ENCODE data around the gene GPR85. TPM values are rescaled to one million over a fixed set of nuclear protein-coding genes. Genes with fewer than 3 reads are reported as not detected.
A peak's percentile ranks its signal among the peaks of the same experiment; 100 is the strongest.

GPR85 gene
- polyA plus RNA-seq, 3 donors = 0.12 TPM; not detected in 2

DNA sequence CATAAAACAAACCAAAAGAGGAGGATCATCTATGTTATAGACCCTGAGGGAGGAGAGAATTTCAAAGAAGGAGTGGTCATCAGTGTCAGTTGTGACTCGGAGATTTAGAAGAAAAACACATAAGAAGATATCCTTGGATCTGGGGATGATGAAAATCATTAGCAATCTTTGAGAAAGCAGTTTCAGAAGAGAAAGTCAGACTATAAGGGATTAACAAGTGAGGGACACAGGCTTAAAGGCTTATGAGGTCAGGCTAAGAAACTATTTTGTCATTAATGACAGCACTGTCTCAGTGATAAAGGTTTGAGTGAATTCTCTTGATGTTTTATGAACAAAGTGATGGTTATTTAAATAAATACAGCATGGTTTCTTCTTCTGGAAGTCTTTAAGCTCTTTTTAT, 6.1 kb upstream of the GPR85 start:
- Histone ChIP-seq H2AFZ (ENCODE audit: insufficient read depth, low read depth, low read length, poor library complexity, severe bottlenecking) (no peak overlapping the region), H3K27ac (ENCODE audit: low read depth in 1 of 2, low read length in 2 of 2) (no peak overlapping the region), H3K4me1 (ENCODE audit: control insufficient read depth in 1 of 2, insufficient read depth in 2 of 2, low read length in 2 of 2) (no peaks in the 10 kb centered on the region), H3K27me3 (ENCODE audit: control insufficient read depth in 2 of 2, insufficient read depth in 2 of 2, low read length in 2 of 2) (peaks cover 2 to 10% of the 10 kb centered on the region in 2 donors), H3K36me3 (replicated peaks in 1 of 2; ENCODE audit: control insufficient read depth in 1 of 2, insufficient read depth in 2 of 2, low read length in 2 of 2) (no peaks in the 10 kb centered on the region), H4K20me1 (ENCODE audit: insufficient read depth, low read length) (no peaks in the 10 kb centered on the region), H3K79me2 (ENCODE audit: insufficient read depth, low read length) (no peaks in the 10 kb centered on the region), H3K4me2 (replicated peaks; ENCODE audit: extremely low read depth, low read length, poor library complexity, severe bottlenecking) (no peak overlapping the region), H3K4me3 (replicated peaks in 1 of 3; ENCODE audit: low read depth in 2 of 3, low read length in 3 of 3) (no peak overlapping the region), H3K9me3 (replicated peaks in 1 of 2; ENCODE audit: control insufficient read depth in 1 of 2, insufficient read depth in 1 of 2, low read length in 2 of 2) (no peaks in the 10 kb centered on the region), H3K9ac (ENCODE audit: insufficient read depth, low read length, poor library complexity, severe bottlenecking) (no peak overlapping the region)
- no peak overlapping the region for H3K4me3 Mint-ChIP-seq
- peaks cover 0 to 4% (median 0%) of the 10 kb centered on the region in 7 donors for H3K9me3 Mint-ChIP-seq
- intact Hi-C loops (cut with micrococcal nuclease) = no loop called here
- H3K27me3 Mint-ChIP-seq (ENCODE audit: low read depth in 3 of 3) = peaks cover 6 to 11% (median 11%) of the 10 kb centered on the region in 3 donors
- no peak for DNase-seq
- H3K27ac Mint-ChIP-seq = no peak overlapping the region
- H3K36me3 Mint-ChIP-seq = no peaks in the 10 kb centered on the region
- peaks cover 2% of the 10 kb centered on the region for H3K4me1 Mint-ChIP-seq
- TF ChIP-seq, protein P1, sequence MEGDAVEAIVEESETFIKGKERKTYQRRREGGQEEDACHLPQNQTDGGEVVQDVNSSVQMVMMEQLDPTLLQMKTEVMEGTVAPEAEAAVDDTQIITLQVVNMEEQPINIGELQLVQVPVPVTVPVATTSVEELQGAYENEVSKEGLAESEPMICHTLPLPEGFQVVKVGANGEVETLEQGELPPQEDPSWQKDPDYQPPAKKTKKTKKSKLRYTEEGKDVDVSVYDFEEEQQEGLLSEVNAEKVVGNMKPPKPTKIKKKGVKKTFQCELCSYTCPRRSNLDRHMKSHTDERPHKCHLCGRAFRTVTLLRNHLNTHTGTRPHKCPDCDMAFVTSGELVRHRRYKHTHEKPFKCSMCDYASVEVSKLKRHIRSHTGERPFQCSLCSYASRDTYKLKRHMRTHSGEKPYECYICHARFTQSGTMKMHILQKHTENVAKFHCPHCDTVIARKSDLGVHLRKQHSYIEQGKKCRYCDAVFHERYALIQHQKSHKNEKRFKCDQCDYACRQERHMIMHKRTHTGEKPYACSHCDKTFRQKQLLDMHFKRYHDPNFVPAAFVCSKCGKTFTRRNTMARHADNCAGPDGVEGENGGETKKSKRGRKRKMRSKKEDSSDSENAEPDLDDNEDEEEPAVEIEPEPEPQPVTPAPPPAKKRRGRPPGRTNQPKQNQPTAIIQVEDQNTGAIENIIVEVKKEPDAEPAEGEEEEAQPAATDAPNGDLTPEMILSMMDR (IDR thresholded peaks at IDR 0.05) = no peak
- 100% methylated on average over 1 of the region's 1 CpG for WGBS (ENCODE audit: insufficient coverage)

DNA sequence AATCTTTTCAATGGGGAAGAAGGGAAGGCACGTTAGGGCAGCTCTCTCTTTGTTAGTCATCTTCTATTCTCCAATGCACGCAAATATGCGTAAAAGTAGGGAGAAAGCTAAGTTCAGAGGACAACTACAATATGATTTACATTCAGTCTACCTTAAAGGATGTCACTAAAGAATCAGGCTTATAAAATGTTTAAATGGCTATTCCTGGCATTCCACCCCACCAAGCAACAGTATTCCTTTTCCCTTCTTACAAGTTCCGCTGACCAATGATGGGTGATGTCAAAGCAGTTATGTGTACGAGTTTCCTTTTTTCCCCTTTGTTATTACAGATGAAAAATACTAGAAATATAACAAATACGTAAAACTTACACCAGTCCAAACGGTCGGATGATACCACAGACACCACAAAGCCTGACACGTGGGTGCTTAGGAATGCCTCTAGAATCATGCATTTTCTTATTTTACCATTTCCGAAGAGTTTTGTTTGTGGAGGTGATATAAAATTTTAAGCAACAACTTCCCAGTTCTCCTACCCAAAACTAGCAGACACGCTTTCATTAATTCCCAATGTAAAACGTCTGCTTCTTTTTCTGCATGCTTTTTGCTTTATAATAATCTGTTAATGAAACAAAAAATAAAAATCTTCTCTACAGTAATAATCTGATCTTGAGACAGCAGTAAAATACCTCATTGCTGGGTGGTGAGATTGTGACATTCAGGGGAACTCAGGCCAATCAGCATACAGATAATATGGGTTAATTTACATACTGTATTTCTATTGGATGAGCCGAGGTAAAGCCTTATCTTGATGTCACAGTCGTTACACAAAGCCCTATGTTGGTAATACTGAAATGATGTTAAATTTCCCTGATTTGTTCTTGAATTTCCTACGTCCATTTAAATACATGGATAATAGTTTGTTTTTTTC, 708 bp upstream of the GPR85 start:
- H3K27ac Mint-ChIP-seq = peak overlapping the region in 3 of 7 donors; percentile 40 to 63 (median 42)
- H3K27me3 ChIP-seq (ENCODE audit: control insufficient read depth in 2 of 2, insufficient read depth in 2 of 2, low read length in 2 of 2) = peaks cover 21 to 46% of the 10 kb centered on the region in 2 donors
- TF ChIP-seq, protein P1 (IDR thresholded peaks at IDR 0.05) = no peak
- peaks cover 8 to 10% of the 10 kb centered on the region in 2 donors for H3K4me1 ChIP-seq (ENCODE audit: control insufficient read depth in 1 of 2, insufficient read depth in 2 of 2, low read length in 2 of 2)
- no peaks in the 10 kb centered on the region for H4K20me1 ChIP-seq (ENCODE audit: insufficient read depth, low read length)
- DNase-seq = peak; percentile 22 to 42 (median 35)
- H3K27me3 Mint-ChIP-seq (ENCODE audit: low read depth in 3 of 3) = peaks cover 21 to 42% (median 41%) of the 10 kb centered on the region in 3 donors
- no peak overlapping the region for H3K27ac ChIP-seq (ENCODE audit: low read depth in 1 of 2, low read length in 2 of 2)
- H3K9me3 ChIP-seq (replicated peaks in 1 of 2; ENCODE audit: control insufficient read depth in 1 of 2, insufficient read depth in 1 of 2, low read length in 2 of 2) = no peaks in the 10 kb centered on the region
- peak overlapping the region; percentile 73 for H3K4me2 ChIP-seq (replicated peaks; ENCODE audit: extremely low read depth, low read length, poor library complexity, severe bottlenecking)
- peak overlapping the region in 2 of 3 experiments; percentile 22 to 72 for H3K4me3 ChIP-seq (replicated peaks in 1 of 3; ENCODE audit: low read depth in 2 of 3, low read length in 3 of 3)
- H3K4me3 Mint-ChIP-seq = peak overlapping the region; percentile 45 to 78
- H3K79me2 ChIP-seq (ENCODE audit: insufficient read depth, low read length) = no peaks in the 10 kb centered on the region
- no peaks in the 10 kb centered on the region for H3K36me3 Mint-ChIP-seq
- peak overlapping the region; percentile 71 for H2AFZ ChIP-seq (ENCODE audit: insufficient read depth, low read depth, low read length, poor library complexity, severe bottlenecking)
- peaks cover 0 to 8% (median 2%) of the 10 kb centered on the region in 7 donors for H3K9me3 Mint-ChIP-seq
- H3K36me3 ChIP-seq (replicated peaks in 1 of 2; ENCODE audit: control insufficient read depth in 1 of 2, insufficient read depth in 2 of 2, low read length in 2 of 2) = no peaks in the 10 kb centered on the region
- intact Hi-C loops (cut with micrococcal nuclease) = no loop called here
- H3K4me1 Mint-ChIP-seq = peaks cover 11% of the 10 kb centered on the region
- no peak overlapping the region for H3K9ac ChIP-seq (ENCODE audit: insufficient read depth, low read length, poor library complexity, severe bottlenecking)
- WGBS (ENCODE audit: insufficient coverage) = no CpG with 5 or more reads among the region's 15 CpGs

Data from CD14-positive monocyte (primary cell).